ENCODE measurements around the gene MACO1. TPM values are rescaled to one million over a fixed set of nuclear protein-coding genes. Genes with fewer than 3 reads are reported as not detected.
A peak's percentile ranks its signal among the peaks of the same experiment; 100 is the strongest.

Gene MACO1
- total and polyA plus RNA-seq, 2 donors from 2014 or later, result 12.1 to 19.3 TPM

DNA sequence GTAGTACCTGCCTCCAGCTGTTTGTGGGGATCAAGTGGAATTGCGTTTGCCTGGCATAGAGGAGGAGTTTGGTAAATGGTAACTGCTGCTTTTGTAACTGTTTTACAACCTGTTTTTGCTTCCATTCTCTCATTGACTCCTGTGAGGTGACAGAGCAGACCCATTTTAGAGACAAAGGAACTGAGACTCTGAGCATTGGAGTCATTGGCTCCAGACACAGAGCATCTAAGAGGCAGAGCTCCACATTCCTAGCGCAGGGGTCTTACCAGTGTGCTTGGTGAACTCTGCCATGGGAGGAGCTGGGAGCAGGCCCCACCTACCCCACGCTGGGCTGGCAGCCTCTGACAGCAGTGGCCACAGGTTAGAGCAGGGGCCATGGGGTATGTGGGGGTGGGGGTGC is 115.1 kb downstream of the MACO1 start:
- peaks cover 0 to 35% (median 26%) of the 10 kb centered on the region in 3 donors for H3K4me1 ChIP-seq (ENCODE audit: control insufficient read depth in 2 of 3, insufficient read depth in 2 of 3, low read depth in 1 of 3, low read length in 3 of 3)
- no peaks in the 10 kb centered on the region for H3K36me3 ChIP-seq (ENCODE audit: control insufficient read depth in 2 of 3, insufficient read depth in 3 of 3, low read length in 3 of 3)
- no peak for DNase-seq
- H3K9ac ChIP-seq (ENCODE audit: low read length in 3 of 3), result peak overlapping the region in 1 of 3 donors; percentile 28
- H3K9me3 ChIP-seq (ENCODE audit: control insufficient read depth in 2 of 3, insufficient read depth in 1 of 3, low read length in 3 of 3), result no peaks in the 10 kb centered on the region
- peak overlapping the region in 1 of 3 donors; percentile 73 for H3K4me3 ChIP-seq (ENCODE audit: low read length in 3 of 3)
- FAIRE-seq, result no peak
- no peak overlapping the region for H3K27ac ChIP-seq (ENCODE audit: low read depth in 2 of 2, low read length in 2 of 2)
- intact Hi-C loops (cut with DNase I), result no loop called here
- H3K27me3 ChIP-seq (ENCODE audit: control insufficient read depth, insufficient read depth, low read length), result no peaks in the 10 kb centered on the region
- TF ChIP-seq, protein P1, sequence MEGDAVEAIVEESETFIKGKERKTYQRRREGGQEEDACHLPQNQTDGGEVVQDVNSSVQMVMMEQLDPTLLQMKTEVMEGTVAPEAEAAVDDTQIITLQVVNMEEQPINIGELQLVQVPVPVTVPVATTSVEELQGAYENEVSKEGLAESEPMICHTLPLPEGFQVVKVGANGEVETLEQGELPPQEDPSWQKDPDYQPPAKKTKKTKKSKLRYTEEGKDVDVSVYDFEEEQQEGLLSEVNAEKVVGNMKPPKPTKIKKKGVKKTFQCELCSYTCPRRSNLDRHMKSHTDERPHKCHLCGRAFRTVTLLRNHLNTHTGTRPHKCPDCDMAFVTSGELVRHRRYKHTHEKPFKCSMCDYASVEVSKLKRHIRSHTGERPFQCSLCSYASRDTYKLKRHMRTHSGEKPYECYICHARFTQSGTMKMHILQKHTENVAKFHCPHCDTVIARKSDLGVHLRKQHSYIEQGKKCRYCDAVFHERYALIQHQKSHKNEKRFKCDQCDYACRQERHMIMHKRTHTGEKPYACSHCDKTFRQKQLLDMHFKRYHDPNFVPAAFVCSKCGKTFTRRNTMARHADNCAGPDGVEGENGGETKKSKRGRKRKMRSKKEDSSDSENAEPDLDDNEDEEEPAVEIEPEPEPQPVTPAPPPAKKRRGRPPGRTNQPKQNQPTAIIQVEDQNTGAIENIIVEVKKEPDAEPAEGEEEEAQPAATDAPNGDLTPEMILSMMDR (IDR thresholded peaks at IDR 0.05; ENCODE audit: borderline replicate concordance, extremely low read depth, insufficient read depth), result no peak

DNA sequence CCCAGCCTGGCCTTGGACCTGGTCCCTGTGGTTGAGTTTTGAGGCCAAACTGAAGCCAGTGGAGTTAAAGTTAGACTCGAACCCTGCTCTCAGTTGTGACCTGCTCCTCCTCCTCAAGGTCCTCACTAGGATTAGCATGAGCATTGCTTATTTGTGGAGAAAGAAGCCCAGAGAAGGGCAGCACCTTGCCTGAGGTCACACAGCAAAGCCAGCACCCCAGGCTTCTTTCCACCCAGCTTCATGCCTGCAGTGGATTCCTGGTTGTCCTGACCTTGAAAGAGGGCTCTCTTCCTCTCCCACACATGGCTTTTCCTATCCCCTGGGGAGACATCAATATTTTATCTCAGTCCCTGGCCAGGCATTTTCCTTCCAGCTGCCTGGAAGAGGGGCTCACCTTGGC is 115.5 kb downstream of the MACO1 start:
- no peak overlapping the region for H3K9ac ChIP-seq (ENCODE audit: low read length in 3 of 3)
- no peak overlapping the region for H3K4me3 ChIP-seq (ENCODE audit: low read length in 3 of 3)
- no peaks in the 10 kb centered on the region for H3K27me3 ChIP-seq (ENCODE audit: control insufficient read depth, insufficient read depth, low read length)
- DNase-seq (no peak), FAIRE-seq (no peak)
- TF ChIP-seq, protein P1 (IDR thresholded peaks at IDR 0.05; ENCODE audit: borderline replicate concordance, extremely low read depth, insufficient read depth), result no peak
- intact Hi-C loops (cut with DNase I), result no loop called here
- no peaks in the 10 kb centered on the region for H3K9me3 ChIP-seq (ENCODE audit: control insufficient read depth in 2 of 3, insufficient read depth in 1 of 3, low read length in 3 of 3)
- no peak overlapping the region for H3K27ac ChIP-seq (ENCODE audit: low read depth in 2 of 2, low read length in 2 of 2)
- H3K36me3 ChIP-seq (ENCODE audit: control insufficient read depth in 2 of 3, insufficient read depth in 3 of 3, low read length in 3 of 3), result no peaks in the 10 kb centered on the region
- peaks cover 0 to 39% (median 30%) of the 10 kb centered on the region in 3 donors for H3K4me1 ChIP-seq (ENCODE audit: control insufficient read depth in 2 of 3, insufficient read depth in 2 of 3, low read depth in 1 of 3, low read length in 3 of 3)

DNA sequence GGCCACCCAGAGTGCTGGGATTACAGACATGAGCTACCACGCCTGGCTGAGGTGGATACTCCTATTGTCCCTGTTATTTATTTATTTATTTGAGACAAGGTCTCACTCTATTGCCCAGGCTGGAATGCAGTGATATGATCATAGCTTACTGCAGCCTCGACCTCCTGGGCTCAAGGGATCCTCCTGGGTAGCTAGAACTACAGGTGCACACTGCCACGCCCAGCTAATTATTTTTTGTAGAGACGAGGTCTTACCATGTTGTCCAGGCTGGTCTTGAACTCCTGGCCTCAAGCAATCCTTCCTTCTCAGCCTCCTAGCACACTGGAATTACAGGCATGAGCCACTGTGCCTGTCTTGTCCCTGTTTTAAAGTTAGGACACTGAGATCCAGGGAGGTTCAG is 117.9 kb downstream of the MACO1 start:
- H3K36me3 ChIP-seq (ENCODE audit: control insufficient read depth in 2 of 3, insufficient read depth in 3 of 3, low read length in 3 of 3), result no peaks in the 10 kb centered on the region
- FAIRE-seq (no peak), DNase-seq (no peak)
- no peak overlapping the region for H3K4me3 ChIP-seq (ENCODE audit: low read length in 3 of 3)
- no peak overlapping the region for H3K9ac ChIP-seq (ENCODE audit: low read length in 3 of 3)
- no peaks in the 10 kb centered on the region for H3K9me3 ChIP-seq (ENCODE audit: control insufficient read depth in 2 of 3, insufficient read depth in 1 of 3, low read length in 3 of 3)
- intact Hi-C loops (cut with DNase I), result no loop called here
- peaks cover 0 to 49% (median 33%) of the 10 kb centered on the region in 3 donors for H3K4me1 ChIP-seq (ENCODE audit: control insufficient read depth in 2 of 3, insufficient read depth in 2 of 3, low read depth in 1 of 3, low read length in 3 of 3)
- H3K27me3 ChIP-seq (ENCODE audit: control insufficient read depth, insufficient read depth, low read length), result no peaks in the 10 kb centered on the region
- TF ChIP-seq, protein P1 (IDR thresholded peaks at IDR 0.05; ENCODE audit: borderline replicate concordance, extremely low read depth, insufficient read depth), result no peak
- H3K27ac ChIP-seq (ENCODE audit: low read depth in 2 of 2, low read length in 2 of 2), result peak overlapping the region in 1 of 2 donors; percentile 53
